ENCODE results near the gene VSX2.

- TF ChIP-seq CTCF (IDR thresholded peaks at IDR 0.05; ENCODE audit: low read depth, low read length, poor library complexity, severe bottlenecking) (no peak), EZH2phosphoT487 (IDR thresholded peaks at IDR 0.05; ENCODE audit: borderline replicate concordance, low read length) (no peak)
Observed at GRCh38 chr14:74297986-74298385, 58.7 kb downstream of the VSX2 start.
